Brain microvascular endothelial cell (primary cell): ENCODE measurements around the gene PVALEF.

Experiments used
- DNase-seq: peaks from one replicate; pipeline ENCODE4 v3.0.0-alpha.2; 2020
- H3K27ac ChIP-seq: fragments of 250-450 bp; sonication (Bioruptor Pico); 2 replicates; pipeline ENCODE4 v1.5.1; 2020; ENCODE audit warnings: mild to moderate bottlenecking, moderate library complexity
- H3K27me3 ChIP-seq: fragments of 250-450 bp; sonication (Bioruptor Pico); replicated peaks from 2 replicates; pipeline ENCODE4 v1.5.1; 2020; ENCODE audit warnings: mild to moderate bottlenecking
- H3K36me3 ChIP-seq: fragments of 250-450 bp; sonication (Bioruptor Pico); replicated peaks from 2 replicates; pipeline ENCODE4 v1.5.1; 2020; ENCODE audit warnings: mild to moderate bottlenecking
- H3K4me3 ChIP-seq: 2 replicates; pipeline ENCODE4 v1.5.1; 2011; ENCODE audit warnings: low read depth, mild to moderate bottlenecking, control low read depth, low read length, moderate library complexity
- in situ Hi-C: cut with HindIII; loops from 2 replicates; pipeline ENCODE4 v1.10.0; 2017; ENCODE audit warnings: low sequenced_read_pairs, low pct_ligation_motif_present
- TF ChIP-seq, protein P1 (sequence below): IDR thresholded peaks from 2 replicates; pipeline ENCODE4 v1.5.1; 2011; ENCODE audit warnings: low read depth, mild to moderate bottlenecking, moderate library complexity, low read length, control low read depth, inconsistent platforms; ENCODE audit errors: missing control alignments

The PVALEF gene

GRCh38 chr17:81170727-81171494, 5.6 kb downstream of the PVALEF start:
- Histone ChIP-seq H3K36me3 (no peaks in the 10 kb centered on the region), H3K4me3 (no peak overlapping the region), H3K27ac (no peak overlapping the region), H3K27me3 (no peaks in the 10 kb centered on the region)
- in situ Hi-C loops = no loop called here
- no peak for DNase-seq
- TF ChIP-seq, protein P1, sequence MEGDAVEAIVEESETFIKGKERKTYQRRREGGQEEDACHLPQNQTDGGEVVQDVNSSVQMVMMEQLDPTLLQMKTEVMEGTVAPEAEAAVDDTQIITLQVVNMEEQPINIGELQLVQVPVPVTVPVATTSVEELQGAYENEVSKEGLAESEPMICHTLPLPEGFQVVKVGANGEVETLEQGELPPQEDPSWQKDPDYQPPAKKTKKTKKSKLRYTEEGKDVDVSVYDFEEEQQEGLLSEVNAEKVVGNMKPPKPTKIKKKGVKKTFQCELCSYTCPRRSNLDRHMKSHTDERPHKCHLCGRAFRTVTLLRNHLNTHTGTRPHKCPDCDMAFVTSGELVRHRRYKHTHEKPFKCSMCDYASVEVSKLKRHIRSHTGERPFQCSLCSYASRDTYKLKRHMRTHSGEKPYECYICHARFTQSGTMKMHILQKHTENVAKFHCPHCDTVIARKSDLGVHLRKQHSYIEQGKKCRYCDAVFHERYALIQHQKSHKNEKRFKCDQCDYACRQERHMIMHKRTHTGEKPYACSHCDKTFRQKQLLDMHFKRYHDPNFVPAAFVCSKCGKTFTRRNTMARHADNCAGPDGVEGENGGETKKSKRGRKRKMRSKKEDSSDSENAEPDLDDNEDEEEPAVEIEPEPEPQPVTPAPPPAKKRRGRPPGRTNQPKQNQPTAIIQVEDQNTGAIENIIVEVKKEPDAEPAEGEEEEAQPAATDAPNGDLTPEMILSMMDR = no peak

DNA sequence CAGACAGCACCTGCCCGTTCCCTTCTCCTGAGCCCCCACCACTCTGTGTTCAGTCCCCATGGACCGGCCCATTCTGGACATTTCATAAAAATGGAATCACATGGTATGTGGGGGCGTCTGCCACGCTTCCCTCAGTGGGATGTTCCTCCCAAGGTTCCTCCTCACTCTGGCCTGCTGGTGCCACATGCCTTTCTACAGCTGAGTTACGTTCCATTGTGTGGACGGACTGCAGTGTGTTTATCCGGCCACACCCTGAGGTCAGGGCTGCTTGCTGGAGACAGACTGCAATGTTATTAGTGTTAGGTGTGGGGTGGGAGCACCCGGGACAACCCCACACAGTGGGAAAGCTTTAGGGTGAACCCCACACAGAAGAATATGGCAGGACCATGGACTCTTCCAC, 6.6 kb downstream of the PVALEF start:
- no peak overlapping the region for H3K4me3 ChIP-seq
- no peaks in the 10 kb centered on the region for H3K36me3 ChIP-seq
- peak; percentile 6 for DNase-seq
- TF ChIP-seq, protein P1 = no peak
- in situ Hi-C loops = no loop called here
- H3K27me3 ChIP-seq = no peaks in the 10 kb centered on the region
- no peak overlapping the region for H3K27ac ChIP-seq

DNA sequence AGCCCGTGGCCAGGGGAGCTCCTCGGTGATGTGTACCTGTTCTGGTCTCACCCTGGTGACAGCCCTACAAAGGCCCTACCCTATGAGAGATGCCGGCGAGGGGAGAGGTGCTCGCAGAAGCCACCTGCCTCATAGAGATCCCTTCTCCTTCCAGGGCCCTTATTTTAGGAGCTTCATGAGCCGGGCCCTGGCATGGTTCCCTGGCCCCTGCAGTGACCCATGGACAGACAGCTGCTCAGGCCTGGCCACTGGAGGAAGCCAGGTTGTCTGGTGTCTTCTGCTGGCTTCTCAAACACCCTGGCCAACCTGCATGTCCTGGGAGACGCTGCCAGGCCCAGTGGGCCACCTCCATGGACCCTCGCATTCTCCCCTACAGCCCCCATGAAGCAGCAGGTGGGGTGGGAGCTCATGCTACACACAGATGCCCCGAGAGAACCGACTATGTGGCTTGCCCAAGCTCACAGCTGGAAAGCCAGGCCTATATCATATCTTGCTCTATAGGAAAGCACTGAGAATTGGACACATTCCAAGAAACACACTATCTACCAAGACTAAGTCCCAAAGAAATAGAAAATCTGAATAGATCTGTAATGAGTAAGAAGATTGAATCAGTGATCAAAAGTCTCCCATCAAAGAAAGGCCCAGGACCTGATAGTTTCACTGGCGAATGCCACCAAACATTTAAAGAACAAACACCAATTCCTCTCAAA, 7.9 kb downstream of the PVALEF start:
- no peaks in the 10 kb centered on the region for H3K27me3 ChIP-seq
- DNase-seq = no peak
- no peak overlapping the region for H3K4me3 ChIP-seq
- no peak overlapping the region for H3K27ac ChIP-seq
- no peaks in the 10 kb centered on the region for H3K36me3 ChIP-seq
- in situ Hi-C loops = no loop called here
- TF ChIP-seq, protein P1 = no peak

- Histone ChIP-seq H3K4me3 (no peak overlapping the region), H3K27ac (no peak overlapping the region), H3K36me3 (no peaks in the 10 kb centered on the region), H3K27me3 (no peaks in the 10 kb centered on the region)
- TF ChIP-seq, protein P1 = no peak
- DNase-seq = no peak
- in situ Hi-C loops = no loop called here
Observed at GRCh38 chr17:81173762-81174155, 8.5 kb downstream of the PVALEF start.

GRCh38 chr17:81176666-81177065, 11.4 kb downstream of the PVALEF start:
- no peak overlapping the region for H3K27ac ChIP-seq
- DNase-seq = no peak
- in situ Hi-C loops = no loop called here
- no peak overlapping the region for H3K4me3 ChIP-seq
- no peaks in the 10 kb centered on the region for H3K27me3 ChIP-seq
- TF ChIP-seq, protein P1 = no peak
- no peaks in the 10 kb centered on the region for H3K36me3 ChIP-seq
